HG02884 (cell line): ENCODE measurements around the gene MNAT1.
"Not testable (repeated sequence)": the region's sequence is repeated elsewhere in the genome, so short reads cannot be mapped to it uniquely, and the experiment has no call there.

Source experiments
- ATAC-seq: cut with Tn5 transposase; IDR thresholded peaks from one replicate; pipeline ENCODE4 v1.9.1; 2021; ENCODE audit warnings: mild to moderate bottlenecking, moderate library complexity; ENCODE audit not compliant: unreplicated experiment

MNAT1 gene

DNA sequence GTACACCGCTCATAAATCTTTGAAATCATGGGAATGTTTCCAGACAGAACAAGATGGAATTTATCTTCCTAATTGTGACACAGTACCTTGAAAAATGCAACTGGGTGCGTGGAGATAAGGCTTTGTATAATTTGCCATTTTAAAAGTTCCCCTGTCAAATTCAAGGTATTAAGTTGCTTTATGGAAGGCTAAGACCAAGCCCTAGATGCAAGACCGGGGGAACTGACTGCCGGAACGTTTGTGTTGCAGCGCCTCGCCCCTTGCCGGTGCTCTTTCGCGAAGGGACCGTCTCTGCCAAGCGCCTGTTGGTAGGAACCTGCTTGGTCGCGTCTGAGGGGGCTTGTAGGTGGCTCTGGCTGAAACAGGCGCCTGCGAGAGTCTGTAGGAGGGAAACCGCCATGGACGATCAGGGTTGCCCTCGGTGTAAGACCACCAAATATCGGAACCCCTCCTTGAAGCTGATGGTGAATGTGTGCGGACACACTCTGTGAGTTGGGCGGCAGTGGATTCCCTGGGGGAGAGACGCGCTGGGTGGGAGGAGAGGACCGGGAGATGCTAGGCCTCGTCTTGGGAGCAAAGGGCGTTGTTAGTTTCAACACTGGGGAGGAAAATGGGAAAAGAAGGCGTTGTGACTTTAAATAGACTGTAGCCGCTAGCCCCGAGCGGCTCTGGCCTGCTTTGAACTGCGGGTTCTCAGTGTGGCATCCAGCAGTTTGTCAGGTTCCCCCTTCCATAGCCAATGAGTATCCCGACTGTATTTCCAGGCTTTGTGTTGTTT is at the start of gene MNAT1:
MNAT1 (plus strand) TSS at position 297 of the 778 bp plus-strand sequence; CDS start at position 399, 102 bp downstream.
- peak; percentile 97 for ATAC-seq

DNA sequence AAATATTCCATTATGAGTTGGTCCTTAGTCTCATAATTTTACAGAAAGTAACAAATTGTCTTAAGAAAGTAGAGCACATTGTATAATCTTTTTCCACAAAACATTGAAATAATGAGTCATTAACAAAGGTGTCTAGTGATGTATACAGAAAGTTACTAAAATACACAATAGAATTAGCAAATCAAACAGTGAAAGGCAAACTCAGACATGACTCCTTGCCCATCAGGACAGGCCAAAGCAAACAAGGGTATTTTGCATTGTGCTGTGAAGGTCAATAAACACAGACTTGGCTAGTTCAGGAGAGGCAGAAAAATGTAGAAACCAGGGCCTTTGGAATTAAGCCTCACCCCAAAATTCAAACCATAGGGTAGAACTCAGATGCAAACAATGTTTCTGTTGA is 47.7 kb upstream of the MNAT1 start:
- no peak for ATAC-seq

DNA sequence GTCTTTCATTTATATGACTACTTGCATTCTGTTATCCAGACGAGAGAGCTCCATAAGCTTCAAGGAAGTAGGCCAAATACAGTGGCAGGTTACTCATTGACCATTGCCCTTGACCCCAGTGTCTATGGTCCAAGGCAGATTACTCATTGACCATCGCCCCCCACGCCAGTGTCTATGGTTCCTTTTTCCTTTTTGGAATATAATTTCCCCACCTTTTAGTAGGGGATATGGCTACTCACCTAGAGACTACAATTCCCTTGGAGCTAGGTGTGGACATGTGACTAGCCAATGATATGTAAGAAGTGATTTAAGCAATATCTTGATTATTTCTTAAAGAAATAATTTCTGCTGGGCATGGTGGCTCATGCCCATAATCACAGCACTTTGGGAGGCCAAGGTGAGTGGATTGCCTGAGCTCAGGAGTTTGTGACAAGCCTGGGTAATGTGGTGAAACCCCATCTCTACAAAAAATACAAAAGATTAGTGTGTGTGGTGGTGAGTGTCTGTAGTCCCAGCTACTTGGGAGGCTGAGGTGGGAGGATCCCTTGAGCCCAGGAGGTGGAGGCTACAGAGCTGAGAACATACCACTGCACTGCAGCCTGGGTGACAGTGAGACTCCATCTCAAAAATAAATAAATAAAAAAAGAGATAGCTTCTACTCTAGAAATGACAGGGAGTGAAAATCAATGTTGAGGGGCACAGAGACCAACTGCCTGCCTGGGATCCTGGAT is 43.0 kb upstream of the MNAT1 start:
- no peak for ATAC-seq

DNA sequence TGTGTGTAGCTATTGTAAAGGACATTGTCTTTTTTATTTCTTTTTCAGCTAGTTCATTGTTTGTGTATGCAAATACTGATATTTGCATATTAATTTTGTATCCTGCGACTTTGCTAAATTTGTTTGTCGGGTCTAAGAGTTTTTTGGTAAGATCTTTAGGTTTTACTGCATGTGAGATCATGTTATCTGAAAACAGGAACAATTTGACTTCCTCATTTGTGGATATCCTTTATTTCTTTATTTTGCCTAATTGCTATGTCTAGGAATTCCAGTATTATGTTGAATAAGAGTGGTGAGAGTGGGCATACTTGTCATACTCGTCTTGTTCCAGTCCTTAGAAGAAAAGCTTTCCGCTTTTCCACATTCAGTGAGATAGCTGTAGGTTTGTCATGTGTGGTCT is 39.2 kb upstream of the MNAT1 start:
- no peak for ATAC-seq

DNA sequence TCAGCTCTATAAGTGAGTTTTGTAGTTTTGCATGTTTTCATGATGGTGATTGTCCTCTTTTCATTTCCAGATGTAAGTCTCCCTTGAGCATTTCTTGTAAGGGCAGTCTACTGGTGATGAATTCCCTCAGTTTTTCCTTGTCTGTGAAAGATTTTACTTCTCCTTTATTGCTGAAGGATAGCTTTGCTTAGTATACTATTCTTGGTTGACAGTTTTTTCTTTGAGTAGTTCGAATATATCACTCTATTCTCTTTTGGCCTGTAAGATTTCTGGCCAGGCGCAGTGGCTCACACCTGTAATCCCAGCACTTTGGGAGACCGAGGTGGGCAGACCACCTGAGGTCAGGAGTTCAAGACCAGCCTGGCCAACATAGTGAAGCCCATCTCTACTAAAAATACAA is 34.0 kb upstream of the MNAT1 start:
- no peak for ATAC-seq

DNA sequence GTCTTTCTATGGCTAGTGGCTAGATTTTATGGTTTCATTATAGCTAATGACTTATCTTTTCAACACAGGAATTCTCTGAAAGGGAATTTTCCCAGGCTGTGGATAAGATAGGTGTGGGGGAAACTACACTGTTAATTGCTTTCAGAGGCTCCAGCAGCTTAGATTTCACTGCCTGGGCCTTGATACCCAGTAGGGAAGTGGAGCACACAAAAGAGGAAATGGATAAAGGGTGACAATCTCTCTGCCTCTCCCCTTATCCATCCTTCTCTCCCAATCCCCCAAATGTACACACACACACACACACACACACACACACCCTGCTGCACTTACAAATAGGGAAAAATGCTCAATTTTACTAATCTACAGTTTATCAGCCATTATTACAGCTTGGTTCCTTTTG is 29.5 kb upstream of the MNAT1 start:
- ATAC-seq = no peak

DNA sequence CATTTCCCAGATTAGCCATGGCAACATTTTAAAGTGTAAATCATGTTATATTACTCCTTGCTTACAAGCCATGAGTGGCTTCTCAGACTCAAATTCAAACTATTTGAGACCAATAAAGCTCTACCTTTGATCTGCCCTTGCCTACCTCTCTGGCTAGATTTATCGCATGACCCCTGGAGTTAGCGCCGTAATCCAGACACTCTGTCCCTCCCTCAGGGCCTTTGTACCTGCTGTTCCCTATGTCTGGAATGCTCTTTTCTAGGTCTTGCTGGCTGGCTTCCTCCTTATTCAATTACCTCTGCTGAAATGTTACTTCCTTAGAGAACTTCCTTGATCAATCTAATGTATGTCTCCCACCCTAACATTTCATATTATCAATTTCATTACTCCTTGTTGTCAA is 26.7 kb upstream of the MNAT1 start:
- no peak for ATAC-seq

DNA sequence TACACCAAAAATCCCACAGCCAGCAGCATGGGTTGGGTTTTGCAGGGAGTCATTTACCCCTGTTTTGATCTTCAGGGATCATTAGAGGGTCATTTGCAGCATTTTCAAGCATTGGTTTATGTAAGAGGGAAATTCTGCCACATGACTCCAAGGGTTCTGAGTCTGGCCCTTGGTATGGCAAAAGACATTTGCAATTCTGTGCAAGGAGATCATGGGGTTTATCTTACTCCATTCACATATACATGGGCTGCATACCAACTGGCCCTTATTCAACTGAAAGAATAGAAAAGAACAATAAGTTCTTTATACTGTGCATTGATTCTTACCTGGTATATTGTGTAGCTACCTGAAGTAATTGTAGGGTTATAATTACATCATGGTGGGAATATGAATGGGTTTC is 24.1 kb upstream of the MNAT1 start:
- no peak for ATAC-seq

DNA sequence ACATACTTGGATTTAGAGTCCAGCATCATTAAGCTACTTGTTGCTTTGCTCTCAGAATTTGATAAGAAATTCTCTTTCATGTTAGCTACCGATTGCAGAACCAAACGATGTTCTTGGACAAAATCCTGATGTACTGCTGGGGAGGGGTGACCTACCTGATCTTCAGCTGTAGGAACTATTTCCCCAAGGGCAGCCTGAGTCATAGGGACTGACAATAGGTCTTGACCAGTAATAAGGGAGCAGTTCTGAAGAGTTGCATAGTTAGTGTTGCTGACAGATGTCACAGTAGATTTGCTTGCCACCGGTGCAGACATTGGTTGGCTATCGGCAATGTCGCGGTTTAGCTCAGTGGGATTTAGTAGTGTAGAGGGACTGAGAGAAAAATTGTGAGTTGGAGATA is 21.0 kb upstream of the MNAT1 start:
- ATAC-seq = no peak

DNA sequence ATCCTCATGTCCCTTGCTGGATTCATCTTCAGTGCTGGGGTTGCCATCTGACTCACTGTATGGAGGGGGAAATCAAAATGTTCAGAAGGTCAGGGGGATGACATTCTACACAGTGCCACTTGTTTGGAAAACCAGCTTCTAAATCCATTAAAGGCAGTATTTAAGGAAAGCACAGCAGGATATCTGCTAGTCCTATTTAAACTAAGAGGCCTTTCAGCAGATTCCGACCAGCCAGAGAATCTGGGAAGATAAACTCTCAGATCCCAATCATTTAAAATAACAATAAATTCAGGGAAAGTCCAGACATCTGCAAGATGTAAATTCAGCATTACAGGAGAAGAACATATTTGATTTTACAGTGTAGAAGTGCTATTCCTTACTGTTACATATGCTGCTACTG is 14.2 kb upstream of the MNAT1 start:
- ATAC-seq = no peak

DNA sequence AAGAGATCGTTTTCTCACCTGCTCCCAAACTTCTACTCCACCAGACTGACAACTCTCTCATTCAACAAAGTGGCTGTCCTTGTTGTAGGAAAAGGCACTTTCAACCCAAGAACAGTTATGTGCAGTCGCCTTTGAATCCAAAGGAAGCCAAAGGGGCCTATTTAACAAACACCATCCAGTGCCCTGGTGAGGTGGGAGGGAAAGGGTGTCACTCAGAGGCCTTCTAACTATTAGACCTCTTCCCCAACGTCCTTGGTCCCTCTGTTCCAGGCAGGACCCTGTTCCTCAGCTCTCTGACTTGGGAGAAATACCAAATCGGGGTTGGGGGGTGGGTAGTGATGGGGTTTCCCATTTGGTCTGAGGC is 13.6 kb upstream of the MNAT1 start:
- ATAC-seq = no peak

DNA sequence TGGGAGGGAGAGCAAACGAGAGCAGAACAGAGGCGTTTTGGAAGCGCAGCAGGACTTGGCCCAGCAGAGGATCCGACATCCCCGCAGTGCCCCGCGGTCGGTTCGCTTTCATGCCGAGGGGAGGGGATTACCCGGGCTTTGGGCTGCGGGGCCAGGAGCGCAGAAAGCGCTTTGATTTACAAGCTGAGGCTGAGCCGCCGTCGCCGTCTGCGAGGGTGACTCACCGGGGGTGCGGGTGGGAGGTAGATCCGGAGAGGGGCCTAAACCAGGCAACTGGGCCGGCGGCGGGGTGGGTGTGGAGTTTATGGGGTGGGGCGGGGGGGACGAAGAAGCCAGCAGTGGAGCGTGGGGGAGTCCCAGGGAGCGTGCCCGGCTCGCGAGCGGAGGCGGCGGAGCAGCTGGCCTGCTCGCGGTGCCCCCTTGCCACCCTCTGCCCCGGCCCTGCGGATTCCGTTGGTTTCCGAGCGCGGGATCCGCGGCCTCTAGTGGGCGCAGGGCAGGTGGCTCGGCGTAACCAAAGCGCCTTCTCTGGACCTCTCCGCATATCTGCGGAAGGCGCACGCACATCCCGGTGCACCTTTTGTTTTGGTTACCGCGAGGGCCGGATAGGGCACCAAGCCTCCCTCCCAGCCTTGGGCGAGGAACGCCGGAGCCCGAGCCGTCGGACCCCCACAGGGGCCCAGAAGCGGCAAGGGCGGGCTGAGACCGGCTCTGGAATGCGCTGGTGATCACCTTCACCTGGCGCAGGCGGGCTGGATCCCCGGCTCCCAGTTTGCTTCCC is 13.0 kb upstream of the MNAT1 start:
- no peak for ATAC-seq

DNA sequence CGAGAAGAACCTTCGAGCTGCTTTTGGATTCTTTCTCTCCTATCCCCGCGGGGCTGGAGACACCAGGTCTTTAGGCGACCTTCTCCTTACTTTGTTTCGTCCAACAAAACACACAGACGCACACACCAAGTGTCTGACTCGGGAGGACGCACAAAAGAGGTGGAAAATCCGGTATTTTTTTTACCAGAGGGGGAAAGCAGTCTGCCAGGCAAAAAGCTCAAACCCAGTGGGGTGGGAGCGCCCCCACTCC is 12.5 kb upstream of the MNAT1 start:
- no peak for ATAC-seq

DNA sequence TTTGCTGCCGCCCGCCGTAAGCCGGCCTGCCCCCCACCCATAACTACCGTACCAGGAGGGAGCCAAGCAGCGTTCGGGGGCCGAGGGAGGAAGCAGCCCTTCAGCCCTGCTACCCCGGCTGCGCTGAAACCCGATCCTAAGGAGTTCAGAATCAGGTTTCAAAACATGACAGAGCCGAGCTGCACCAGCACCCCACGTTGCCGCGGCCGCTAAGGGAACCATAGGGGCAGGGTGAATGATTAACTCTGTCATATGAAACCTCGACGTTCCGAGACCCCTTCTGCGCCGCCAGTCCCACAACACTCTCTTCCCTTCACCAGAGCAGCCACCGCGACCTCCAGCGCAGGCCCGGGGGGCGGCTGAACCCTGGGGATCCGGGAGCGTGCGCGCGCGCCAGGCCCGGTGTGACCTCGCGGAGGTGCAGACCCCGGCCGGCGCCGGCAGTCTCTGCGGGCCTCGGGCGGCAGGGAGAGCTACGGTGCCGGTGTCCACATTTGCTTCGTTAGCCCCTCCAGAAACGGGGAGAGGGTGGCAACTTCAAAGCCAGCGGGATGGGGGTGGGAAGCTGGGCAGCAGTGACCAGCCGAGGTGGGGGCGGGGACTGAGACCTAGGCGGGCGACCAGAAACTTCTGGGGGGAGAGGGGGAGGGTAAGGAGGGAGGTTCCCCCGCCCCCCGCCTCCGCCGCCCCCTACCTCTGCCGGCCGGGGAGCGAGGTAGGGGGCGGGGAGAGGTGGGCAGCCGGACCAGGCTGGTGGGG is 12.0 kb upstream of the MNAT1 start:
- no peak for ATAC-seq

DNA sequence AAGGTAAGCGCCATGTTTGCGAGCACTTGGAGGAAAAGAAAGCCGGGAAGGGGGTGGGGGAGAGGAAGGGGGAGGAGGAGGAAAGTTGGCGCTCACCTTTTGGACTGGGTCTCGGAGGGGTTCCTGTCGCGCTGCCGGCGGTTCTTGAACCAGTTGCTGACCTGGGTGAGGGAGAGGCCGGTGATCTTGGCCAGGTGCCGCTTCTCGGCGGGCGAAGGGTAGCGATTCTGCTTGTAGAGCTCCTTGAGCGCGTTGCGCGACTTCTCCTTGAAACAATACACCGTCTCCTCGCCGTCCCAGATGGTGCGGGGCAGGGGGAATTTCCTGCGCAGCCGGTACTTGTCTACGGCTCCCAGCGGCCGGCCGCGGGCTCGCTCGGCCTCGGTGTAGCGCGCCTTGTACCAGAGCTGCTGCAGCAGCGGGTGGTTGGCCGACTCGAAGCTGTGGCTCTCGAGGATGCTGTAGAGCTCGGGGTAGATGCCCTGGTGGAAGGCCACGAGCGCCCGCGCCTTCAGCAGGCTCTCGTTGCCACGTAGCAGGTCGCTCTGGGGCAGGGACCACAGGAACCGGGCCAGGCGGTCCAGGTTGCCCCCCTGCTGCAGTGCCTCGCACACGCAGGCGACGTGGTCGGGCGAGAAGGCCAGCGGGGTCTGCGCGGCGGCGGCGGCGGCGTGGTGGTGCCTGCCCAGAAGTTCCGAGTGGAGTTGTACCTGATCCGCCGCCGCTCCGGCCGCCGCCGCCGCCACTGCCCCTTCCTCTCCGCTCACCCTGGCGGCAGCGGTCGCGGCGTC is 11.2 kb upstream of the MNAT1 start:
- ATAC-seq = peak; percentile 37

DNA sequence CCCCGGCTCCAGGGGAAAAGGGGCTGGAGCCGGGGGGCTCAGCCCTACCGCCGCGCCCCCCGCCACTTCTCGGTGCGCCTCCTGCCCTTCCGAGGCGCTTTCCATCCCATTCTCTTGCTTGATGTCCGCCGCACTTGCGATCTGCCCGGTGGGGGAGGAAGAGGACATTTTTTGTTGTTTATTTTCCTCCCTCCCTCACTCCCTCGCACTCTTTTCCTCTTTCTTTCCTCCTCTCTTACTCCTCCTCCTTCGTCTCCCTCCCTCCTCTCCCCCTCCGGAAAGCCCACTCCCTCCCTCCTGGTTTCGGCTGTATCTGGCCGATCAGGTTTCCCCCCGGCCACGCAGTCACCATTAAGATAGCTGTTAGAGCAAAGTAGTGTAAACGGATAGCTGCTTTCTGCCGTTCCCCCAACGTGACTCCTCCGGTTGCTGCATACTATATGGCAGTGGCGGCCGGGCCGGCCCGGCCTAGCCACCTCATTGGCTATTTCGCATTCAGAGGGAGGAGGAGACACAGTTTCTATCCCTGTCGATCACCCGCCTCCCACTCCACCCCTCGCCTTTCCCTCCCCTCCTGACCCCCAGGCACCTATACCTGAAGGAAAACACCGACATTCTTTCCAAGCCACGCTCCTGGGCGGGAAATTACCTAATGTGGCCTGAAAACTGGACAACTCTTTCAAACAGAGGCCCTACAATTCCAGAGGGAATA is 10.5 kb upstream of the MNAT1 start, which contains the start of gene SIX4:
SIX4 (minus strand) TSS at position 445 of the 712 bp plus-strand sequence; CDS start at position 168, 277 bp downstream.
- ATAC-seq = peak; percentile 51

DNA sequence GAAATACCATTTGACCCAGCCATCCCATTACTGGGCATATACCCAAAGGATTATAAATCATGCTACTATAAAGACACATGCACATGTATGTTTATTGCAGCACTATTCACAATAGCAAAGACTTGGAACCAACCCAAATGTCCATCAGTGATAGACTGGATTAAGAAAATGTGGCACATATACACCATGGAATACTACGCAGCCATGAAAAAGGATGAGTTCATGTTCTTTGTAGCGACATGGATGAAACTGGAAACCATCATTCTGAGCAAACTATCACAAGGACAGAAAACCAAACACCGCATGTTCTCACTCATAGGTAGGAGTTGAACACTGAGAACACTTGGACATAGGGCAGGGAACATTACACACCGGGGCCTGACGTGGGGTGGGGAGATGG is 3.3 kb upstream of the MNAT1 start:
- not testable (repeated sequence) for ATAC-seq

DNA sequence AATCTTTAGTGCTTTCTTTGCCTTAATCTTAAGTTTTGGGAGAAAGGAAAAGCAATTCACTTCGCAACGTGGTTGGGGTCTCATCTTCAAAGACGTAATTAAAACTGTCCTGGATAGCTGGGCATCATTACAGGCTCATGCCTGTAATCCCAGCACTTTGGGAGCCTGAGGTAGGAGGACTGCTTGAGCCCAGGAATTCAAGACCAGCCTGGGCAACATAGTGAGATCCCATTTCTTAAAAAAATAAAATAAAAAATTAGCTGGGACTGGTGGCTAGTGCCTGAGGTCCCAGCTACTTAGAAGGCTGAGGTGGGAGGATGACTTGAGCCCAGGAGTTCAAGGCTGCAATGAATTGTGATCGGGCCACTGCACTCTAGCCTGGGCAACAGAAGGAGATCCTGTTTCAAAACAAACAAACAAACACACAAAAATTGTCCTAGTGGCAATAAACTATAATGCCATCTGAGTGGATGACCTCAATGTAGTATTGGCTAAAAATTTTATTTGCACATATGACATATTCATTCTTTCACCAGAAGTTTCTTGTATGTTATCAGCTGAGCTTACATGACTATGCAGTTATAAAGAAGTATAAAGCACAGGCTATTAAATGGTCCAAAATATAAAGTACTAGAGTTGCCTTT is 1.6 kb upstream of the MNAT1 start:
- ATAC-seq = no peak

DNA sequence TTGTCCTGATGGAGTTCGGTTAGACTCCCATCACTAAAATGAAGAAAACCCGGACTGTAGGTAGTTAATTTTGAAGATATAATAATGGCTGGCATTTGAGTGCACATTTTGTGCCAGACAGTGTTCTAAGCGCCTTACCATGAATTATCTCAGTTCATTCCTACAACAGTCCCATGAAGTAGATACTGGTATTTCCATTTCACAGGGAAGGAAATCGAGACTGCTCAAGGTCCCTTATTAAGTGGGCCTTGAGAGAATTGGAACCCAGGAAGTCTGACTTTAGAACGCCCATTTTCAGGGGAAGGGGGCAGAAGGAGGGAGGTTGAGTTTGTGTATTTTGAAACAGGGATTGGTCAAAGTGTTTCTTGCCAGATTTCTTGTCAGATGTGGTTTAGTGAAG is 855 bp downstream of the MNAT1 start:
- no peak for ATAC-seq
